HG02759 (cell line): ENCODE data around the gene MAP2K3.

Experiments used
- ATAC-seq: cut with Tn5 transposase; IDR thresholded peaks from one replicate; pipeline ENCODE4 v1.9.1; 2021; ENCODE audit warnings: mild to moderate bottlenecking, moderate library complexity; ENCODE audit not compliant: unreplicated experiment

Gene MAP2K3

GRCh38 chr17:21252796-21253645 lies 31.5 kb upstream of the MAP2K3 start, which contains the start of gene NATD1:
TSS of gene NATD1 (minus strand) at chr17:21253410. CDS start at chr17:21253264, 146 bp downstream.
- ATAC-seq = peak; percentile 84

GRCh38 chr17:21253646-21254441 lies 30.7 kb upstream of the MAP2K3 start:
- peak; percentile 3 for ATAC-seq

- no peak for ATAC-seq
Observed at GRCh38 chr17:21258593-21258992, 25.9 kb upstream of the MAP2K3 start.

- no peak for ATAC-seq
Observed at GRCh38 chr17:21262259-21262993, 22.1 kb upstream of the MAP2K3 start.

GRCh38 chr17:21263376-21263775 lies 21.1 kb upstream of the MAP2K3 start:
- ATAC-seq = no peak

- no peak for ATAC-seq
Observed at GRCh38 chr17:21268596-21269188, 15.8 kb upstream of the MAP2K3 start.

- ATAC-seq = no peak
Observed at GRCh38 chr17:21269394-21269793, 15.1 kb upstream of the MAP2K3 start.

GRCh38 chr17:21271454-21272183 lies 12.9 kb upstream of the MAP2K3 start:
- ATAC-seq = no peak

GRCh38 chr17:21272250-21272649 lies 12.3 kb upstream of the MAP2K3 start:
- ATAC-seq = no peak

GRCh38 chr17:21272881-21273792 lies 11.4 kb upstream of the MAP2K3 start:
- ATAC-seq = no peak

GRCh38 chr17:21275047-21275578 lies 9.4 kb upstream of the MAP2K3 start:
- no peak for ATAC-seq

GRCh38 chr17:21275579-21276263 lies 8.8 kb upstream of the MAP2K3 start:
- ATAC-seq = peak; percentile 98

GRCh38 chr17:21276264-21276588 lies 8.3 kb upstream of the MAP2K3 start:
- ATAC-seq = no peak

- no peak for ATAC-seq
Observed at GRCh38 chr17:21277332-21277731, 7.2 kb upstream of the MAP2K3 start.

GRCh38 chr17:21278450-21279197 lies 5.9 kb upstream of the MAP2K3 start:
- ATAC-seq = no peak

GRCh38 chr17:21279198-21279535 lies 5.3 kb upstream of the MAP2K3 start:
- ATAC-seq = no peak

- no peak for ATAC-seq
Observed at GRCh38 chr17:21279582-21279981, 4.9 kb upstream of the MAP2K3 start.

- peak; percentile 27 for ATAC-seq
Observed at GRCh38 chr17:21280081-21280518, 4.4 kb upstream of the MAP2K3 start.
